HG03378 (cell line): ENCODE results near the gene LRRN4CL.
"Not testable (repeated sequence)": the region's sequence is repeated elsewhere in the genome, so short reads cannot be mapped to it uniquely, and the experiment has no call there.

ENCODE experiments used
- ATAC-seq: cut with Tn5 transposase; IDR thresholded peaks from one replicate; pipeline ENCODE4 v1.9.1; 2021; ENCODE audit warnings: mild to moderate bottlenecking, moderate library complexity; ENCODE audit not compliant: unreplicated experiment

The LRRN4CL gene

DNA sequence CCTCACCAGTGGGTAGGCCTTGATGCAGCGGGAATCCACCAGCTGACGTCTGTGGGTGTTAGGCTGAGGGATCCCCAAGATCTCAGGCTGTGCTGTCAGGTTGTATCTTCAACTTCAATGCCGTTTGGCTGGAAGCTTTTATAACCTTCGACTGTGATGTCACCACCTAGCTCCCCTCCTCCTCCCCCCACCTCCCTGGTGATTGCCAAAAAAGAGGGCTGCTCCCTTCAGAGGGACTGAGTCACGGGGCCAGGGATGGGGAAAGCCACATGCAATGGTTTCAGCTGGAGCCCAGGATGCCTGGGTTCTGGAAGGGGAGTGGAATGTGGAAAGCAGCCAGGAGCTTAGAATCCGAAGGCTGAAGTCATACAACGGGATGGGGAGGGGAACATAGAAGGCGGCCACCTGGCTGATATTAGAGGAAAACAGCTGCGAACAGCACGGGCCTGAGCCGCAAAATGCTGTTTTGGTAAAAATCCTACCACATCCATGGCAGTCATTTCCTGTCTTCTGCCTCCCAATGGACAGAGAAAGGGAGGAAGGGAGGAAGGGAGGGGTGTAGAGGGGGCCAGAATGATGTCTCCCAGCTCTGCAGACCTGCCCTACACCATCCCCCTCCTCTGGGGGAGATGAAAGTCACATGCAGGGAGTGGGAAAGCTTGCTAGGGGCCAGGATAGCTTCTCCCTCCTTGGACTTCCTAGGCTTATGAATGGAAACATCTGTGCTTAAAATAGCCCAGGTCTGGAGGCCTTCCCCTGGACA lies at the start of gene LRRN4CL:
TSS of gene LRRN4CL (minus strand) at position 110 of the 763 bp plus-strand sequence. CDS start 1,022 bp downstream, outside the sequence.
- no peak for ATAC-seq

DNA sequence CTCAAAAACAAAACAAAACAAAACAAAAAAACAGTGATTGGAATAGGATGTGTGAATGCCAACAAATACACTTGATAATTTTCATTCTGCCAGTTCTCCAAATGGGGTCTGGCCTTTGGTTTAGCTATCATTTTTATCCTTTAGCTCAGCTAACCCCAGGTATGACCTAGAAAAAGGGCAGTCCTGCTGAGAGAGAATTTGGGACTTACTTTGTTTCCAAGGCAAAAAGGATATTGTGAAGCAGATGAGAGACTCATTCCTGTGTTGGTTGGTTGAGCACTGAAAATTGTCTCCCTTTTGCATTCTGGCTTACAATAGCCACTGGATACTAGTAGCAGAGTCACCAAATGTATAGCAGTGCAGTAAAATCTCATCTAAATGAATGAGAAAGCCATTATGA lies 47.9 kb upstream of the LRRN4CL start:
- no peak for ATAC-seq

DNA sequence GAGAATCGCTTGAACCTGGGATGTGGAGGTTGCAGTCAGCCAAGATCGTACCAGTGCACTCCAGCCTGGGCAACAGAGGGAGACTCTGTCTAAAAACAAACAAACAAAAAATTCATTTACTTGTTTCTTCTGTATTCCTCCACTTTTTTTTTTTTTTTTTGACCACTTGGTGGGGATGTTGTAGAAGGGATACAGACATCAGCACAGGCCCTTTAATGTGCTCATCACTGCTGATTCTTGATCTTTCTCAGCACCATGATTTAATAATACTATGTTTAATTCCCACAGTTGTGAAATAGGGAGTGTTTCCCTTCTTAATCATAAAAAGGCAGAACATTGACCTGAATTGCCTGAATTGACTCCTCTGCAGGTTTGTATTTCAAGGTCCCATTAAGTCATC lies 43.5 kb upstream of the LRRN4CL start:
- no peak for ATAC-seq

DNA sequence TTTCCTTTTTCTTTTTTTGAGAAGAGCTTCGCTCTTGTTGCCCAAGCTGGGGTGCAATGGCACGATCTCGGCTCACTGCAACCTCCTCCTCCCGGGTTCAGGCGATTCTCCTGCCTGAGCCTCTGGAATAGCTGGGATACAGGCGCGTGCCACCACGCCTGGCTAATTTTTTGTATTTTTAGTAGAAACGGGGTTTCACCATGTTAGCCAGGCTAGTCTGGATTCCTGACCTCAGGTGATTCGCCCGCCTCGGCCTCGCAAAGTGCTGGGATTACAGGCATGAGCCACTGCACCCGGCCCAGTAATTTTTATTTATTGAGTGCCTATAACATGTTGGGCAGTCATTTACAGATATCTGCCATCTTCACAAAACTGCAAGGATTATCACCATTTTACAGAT lies 40.7 kb upstream of the LRRN4CL start:
- not testable (repeated sequence) for ATAC-seq

DNA sequence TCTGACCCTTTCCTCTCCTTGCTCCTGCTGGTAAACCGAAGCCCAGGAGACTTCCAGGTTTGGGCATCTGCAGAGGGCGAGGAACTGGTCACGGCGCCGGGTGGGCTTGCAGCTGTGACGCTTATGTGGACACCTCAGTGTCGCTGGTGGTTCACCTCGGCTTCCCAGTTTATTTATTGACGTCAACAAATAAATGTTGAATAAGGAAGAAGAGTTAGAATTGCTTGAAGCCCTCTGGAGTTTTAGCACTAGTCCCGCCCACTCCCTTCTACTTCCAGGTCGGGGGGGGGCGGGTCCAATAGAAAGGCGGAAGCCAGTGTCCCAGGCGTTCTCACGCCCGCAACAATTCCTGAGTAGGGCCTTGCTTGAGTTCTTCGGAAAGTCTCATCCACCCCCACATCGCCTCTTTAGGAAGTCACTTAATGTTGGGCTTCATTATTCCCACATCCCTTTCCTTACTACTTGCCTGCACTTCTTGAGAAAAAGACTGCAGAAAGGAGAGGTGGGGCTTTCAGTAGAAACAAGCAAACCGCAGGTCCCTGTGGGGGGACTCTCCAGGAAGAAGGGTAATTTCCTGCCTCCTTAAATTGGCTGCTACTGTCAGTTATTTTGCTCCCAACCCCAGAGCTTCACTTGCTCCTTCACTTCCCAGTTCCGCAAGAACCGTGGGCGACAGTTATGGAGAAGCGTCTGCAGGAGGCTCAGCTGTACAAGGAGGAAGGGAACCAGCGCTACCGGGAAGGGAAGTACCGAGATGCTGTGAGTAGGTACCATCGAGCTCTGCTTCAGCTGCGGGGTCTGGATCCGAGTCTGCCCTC lies 39.0 kb upstream of the LRRN4CL start, which contains the start of gene TTC9C:
TSS of gene TTC9C (plus strand) at position 316 of the 818 bp plus-strand sequence. CDS start at position 679, 363 bp downstream.
- peak; percentile 27 for ATAC-seq

DNA sequence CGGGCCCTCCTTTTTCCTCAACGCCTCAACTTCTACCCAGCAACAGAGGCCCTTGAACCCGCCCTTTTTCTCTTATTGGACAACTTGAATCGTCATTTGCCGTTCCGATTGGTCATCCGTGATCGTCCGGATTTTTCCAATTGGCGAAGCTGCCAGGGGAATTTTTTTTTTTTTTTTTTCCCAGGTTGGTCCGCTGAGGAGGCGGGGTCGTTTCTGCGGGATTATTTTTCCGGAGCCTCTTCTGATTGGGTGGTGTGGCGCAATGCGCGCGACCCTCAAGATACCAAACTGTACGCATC lies 38.5 kb upstream of the LRRN4CL start:
- peak; percentile 54 for ATAC-seq

DNA sequence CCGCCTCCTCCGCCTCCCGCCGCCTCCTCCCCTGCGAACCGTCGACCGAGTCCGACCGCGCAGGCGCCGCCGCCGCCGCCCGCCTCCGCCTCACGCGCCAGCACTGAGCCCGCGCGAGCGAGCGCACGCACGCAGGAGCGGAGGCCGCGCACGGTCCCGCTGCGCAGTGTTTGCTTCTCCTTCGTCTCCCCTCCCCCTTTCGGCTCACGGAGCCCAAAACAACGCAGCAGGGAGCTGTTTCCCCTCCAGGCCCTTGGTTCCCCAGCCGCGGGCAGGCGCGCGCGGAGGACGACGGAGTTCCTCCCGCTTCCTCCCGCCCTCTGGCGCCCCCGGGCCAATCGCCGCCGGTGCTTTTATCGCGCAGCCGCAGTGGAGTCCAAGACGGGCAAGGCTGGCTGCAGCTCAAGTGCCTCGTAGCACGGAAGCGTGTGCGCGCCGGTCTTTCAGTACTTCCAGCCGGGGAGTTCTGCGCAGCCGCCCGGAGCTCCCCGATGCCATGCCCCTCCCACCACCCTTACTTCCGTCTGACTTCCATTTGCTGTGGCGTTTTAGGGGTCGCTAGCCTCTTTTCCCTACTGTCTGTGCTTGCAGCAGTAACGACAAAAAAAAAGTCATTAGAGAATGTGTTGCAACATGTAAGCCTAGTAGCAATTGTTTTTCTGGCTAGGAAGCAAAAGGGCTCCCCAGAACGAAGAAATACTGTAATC lies 38.0 kb upstream of the LRRN4CL start, which contains the start of gene HNRNPUL2:
TSS of gene HNRNPUL2 (minus strand) at position 293 of the 707 bp plus-strand sequence. CDS start 301 bp downstream, outside the sequence.
- ATAC-seq = peak; percentile 69

DNA sequence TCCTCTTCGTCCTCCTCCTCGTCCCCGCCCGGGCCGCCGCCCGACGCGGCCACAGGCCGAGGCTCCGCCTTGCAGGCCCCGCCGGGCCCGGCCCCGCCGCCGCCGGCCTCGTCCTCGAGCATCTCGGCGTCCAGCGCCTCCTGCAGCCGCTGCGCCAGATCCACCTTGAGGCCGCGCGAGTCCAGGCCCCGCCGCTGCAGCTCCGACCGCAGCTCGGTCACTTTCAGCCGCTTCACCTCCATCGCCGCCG lies 37.5 kb upstream of the LRRN4CL start:
- no peak for ATAC-seq

DNA sequence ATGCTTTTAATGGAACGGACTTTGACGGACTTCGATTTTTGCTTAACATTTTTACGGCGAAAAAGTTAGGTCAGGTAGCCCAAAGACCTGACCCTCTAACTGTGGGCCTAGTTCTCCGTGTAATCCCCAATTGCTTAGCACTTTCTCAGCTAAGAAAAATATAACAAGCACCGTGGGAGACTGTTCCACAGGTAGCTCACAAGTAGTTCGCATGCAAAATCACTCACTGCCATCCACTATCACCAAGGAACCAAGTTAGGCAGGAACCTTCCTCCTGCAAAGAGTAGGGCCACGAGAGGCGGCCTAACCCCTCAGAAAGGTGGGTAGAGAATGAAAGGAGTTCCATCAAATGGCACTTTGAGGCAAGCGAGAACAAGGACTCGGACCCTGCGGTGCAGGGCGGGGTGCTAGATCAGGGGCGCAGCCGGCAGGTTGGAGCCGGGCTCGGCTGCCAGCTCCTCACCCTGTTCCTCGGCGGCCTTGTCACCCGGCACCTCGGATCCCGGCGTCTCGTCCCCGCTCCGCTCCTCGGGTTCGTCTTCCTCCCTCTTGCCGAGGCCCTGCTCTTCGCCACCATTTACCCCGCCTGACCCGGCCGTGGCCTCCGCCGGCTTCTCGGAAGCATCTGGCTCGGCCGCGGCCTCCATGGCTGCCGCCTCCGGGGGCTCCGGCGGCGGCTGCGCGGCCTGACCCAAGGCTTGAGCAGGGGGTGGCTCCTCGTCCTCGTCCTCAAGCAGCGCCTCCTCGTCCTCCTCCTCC lies 37.0 kb upstream of the LRRN4CL start:
- no peak for ATAC-seq

DNA sequence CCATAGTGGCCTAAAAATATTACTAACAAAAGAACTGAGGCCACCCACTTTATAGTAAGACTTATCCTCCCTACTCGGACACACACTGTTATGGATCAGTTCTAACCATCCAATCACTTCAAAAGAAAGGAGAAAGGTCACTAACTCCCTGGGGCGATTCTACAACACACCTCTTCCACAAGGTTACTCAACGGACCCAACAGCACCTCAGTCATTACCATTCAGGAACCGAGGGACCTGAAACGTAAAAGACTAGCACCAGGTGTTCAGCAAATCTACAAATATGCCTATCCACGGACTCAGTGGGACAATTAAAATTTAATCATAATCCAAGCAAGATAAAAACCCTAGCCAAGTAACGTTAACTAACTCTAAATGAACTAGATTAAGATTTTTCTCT lies 36.3 kb upstream of the LRRN4CL start:
- ATAC-seq = no peak

DNA sequence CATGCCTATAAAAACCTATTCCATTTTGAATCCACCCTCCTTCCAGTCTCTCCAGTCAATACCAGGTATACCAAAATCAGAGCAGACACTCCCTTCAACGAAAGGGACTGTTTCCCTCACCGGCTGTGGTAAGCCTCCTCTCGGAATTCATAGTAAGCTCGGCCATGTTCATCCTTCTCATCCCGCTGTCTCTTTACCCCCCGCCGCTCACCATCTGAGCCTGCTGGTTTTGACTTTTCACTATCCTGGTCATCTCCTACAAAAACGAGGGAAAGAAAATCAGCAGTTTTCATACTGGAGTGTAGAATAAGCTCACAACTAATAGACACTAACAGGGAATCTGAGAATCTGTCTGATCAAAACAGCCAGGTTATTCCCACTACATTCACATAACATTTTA lies 34.8 kb upstream of the LRRN4CL start:
- no peak for ATAC-seq

DNA sequence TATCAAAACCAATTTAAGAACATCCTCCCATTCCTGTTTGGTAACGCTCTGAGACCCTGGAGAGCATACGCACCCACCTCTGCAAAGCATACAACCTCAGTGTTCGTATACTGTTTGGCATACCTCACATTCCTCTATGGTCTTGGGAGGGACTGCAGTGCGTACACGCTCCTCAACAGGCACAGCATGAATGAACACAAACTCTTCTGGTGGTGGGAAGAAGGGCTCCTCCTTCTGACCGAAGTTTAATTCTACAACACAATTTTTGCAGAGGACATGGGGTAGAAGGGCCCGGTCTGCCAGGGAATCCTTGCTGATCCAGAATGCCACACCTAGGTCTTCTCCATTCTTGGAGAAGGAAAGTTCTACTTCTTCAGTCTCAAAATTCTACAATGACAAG lies 32.7 kb upstream of the LRRN4CL start:
- ATAC-seq = no peak

DNA sequence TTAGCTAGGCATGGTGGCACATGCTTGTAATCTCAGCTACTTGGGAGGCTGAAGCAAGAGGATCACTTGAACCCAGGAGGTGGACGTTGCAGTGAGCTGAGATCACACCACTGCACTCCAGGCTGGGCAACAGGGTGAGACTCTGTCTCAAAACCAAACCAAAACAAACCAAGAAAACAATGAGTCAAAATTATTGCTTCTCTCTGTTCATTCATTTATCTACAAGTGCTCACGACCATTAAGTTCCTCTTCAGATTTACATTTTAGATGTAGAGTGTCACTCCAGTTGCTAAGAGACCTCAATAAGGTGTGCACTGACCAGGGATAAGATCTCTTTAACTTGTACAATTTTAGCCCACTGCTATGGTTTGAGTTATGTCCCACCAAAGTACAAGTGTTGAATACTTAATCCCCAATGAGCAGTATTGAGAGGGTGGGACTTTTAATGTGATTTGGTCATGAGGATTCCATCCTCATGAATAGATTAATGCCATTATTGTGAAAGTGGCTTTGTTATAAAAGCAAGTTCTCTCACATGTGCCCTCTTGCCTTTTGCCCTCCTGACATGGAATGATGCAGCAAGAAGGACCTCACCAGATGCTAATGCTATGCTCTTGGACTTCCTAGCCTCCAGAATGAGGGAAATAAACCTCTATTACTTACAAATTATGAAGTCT lies 30.1 kb upstream of the LRRN4CL start:
- no peak for ATAC-seq

DNA sequence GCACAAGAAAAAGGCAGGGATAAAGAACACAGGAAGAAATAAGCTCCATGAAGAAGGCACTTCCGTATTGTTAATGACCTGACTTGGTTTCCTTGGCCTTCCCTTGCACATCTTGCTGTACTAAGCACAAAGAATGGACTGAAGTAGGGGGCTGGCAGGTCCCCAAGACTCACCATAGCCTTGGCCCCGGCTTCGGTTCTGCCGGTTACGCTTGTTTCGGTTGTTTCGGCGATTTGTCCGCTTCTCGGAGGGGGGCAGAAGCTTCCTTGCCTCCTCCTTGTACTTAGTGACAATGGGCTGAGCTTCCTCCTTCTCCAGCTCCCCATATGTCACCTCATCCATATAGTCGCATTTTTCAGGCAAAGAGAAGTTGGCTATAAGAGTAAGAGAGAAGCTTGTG lies 27.5 kb upstream of the LRRN4CL start:
- ATAC-seq = no peak

DNA sequence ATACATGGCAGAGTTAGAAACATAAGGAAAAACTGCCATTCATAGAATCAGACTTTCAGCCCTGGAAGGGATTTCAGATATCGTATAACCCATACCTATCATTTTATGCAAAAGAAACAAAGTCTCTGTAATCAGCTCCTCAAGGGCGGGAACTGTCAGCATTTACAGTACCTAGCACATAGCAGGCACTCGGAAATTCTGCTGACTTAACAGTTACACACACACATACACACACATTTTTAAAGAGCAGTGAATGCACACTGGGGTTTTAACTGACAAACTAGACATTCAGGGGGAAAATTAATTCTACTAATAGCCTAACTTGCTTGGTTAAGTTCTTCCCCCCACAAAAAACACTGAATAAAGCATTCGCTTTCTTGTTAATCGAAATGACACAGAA lies 26.9 kb upstream of the LRRN4CL start:
- no peak for ATAC-seq

DNA sequence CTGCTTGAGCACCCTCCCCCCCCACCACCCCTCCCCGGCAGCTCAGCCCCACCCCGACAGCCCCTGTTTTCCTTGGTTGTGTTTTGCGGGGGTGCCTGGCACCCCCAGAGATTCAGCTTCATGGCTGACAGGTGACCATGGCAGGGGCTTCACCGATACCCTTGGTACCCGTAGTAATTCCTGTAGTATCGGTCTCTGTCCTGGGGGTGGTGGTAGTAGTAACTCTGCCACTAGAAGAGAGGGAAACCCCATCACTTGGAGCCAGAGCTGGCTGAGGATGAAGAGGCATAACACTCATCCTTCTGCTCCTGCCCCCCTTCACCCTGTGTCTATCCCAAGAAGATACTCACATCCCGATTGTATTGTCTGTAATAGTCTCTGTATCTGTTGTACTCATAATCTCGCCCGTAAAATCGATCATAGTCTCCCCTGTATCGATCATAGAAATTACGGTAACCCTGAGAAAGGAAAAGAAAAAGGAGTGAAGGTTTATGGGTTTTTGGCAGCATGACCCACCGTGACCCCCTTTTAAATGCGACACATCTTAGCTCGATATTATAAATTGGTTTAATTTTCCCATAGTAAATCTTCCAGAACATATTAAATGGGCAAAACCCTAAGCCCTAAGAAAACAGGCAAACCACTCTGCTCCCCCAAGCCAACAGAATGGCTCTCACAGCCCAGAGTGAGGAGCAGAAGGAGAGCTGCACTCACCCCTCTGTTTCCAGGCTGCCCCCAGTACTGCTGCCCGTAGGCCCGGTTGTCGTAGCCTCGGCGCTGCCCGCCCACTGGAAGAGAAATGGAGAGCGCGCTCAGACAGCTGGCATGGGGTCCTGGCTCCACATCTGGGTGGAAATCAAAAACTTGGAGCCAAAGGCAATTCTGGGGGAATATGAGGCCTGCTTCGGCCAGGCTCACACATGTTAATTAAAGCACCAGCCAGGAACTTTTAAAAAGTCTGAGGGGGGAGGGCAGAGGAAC lies 26.1 kb upstream of the LRRN4CL start:
- ATAC-seq = no peak

DNA sequence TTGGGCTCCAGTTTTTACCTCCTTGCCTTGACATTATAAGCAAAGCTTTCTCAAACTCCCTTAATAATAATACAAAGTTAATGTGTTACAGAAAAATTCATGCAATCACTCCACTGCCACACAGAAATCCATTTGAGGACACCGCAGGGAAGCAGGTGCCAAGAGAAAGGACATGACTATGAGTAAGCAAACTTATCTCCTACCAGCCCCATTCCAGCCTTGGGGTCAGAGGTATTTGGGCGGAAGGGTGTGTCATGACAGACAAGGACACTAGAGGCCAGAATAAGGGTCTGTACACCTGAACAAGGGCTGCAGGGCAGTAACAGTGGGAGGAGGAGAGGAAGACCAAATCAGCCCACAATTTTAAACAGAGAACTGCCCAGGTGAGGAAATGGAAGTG lies 24.0 kb upstream of the LRRN4CL start:
- no peak for ATAC-seq

DNA sequence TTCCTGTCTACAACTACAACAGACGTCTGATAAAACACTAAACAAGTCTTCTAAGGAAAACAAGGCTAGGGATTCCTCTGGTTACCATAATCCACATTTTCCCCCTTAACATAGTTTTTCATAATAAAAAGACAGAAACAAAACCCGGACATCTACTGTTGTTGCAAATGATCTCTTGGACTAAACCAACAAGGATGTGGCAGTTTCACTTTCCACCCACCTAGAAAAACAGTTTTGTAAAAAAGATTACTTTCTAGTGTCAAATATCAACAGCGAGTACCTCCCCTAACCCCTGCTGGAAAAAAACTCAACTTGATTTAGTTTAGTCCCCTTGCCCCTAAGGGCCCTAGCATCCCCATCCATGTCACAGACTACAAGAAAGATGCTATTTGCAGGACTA lies 23.5 kb upstream of the LRRN4CL start:
- ATAC-seq = no peak

DNA sequence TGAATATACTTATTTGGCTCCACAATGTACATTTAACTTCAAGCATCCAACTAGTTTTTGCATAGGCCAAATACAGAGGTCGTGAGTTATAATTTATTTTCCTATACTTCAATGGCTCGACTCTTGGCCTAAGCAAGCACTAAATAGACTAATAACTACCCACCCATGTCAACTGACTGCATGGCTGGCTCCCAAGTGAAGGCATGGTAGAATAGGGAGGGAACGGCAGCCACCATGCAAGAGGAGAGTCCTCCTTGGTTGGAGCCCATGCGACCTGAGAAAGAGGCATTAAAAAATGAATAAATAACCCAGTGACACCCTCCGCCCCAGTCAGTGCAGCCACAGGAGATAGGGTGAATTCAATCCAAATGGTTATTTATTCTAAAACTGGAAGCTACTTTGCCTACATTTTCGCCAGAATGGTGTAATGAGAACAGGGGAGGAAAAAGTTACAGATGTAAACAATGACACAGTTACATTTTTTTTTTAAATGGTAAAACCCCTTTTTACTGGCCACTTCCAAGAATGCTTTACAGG lies 23.0 kb upstream of the LRRN4CL start:
- no peak for ATAC-seq
